Activated CD8-positive, alpha-beta T cell treated with anti-CD3 and anti-CD28 coated beads for 36 hours (primary cell): ENCODE measurements around the gene CTDSPL2. TPM values are rescaled to one million over a fixed set of nuclear protein-coding genes. Genes with fewer than 3 reads are reported as not detected.
A peak's percentile ranks its signal among the peaks of the same experiment; 100 is the strongest.

ENCODE experiments used
- ATAC-seq: fragments of 200-7000 bp; cut with Tn5 transposase; one replicate; pipeline ENCODE4 v1.10.0; 2021; ENCODE audit warnings: mild to moderate bottlenecking, moderate library complexity
- CTCF ChIA-PET: fragments of 350-600 bp; sonication (Branson Sonifier 250); formaldehyde crosslinking; loops from one replicate; lab custom pipeline; 2021; ENCODE audit warnings: antibody characterized with exemption; lab: Charles Lee
- POLR2A ChIA-PET: fragments of 350-600 bp; sonication (Branson Sonifier 250); formaldehyde crosslinking; loops from one replicate; lab custom pipeline; 2021; ENCODE audit warnings: antibody characterized with exemption; lab: Charles Lee
- DNase-seq: peaks from one replicate; pipeline ENCODE4 v3.0.0-alpha.2; 2020
- H3K27ac Mint-ChIP-seq: one replicate; pipeline ENCODE4 v1.8.0; 2021; ENCODE audit warnings: mild to moderate bottlenecking, mixed read lengths
- H3K27me3 Mint-ChIP-seq: one replicate; pipeline ENCODE4 v1.8.0; 2021; ENCODE audit warnings: mixed read lengths
- H3K36me3 Mint-ChIP-seq: one replicate; pipeline ENCODE4 v1.8.0; 2021; ENCODE audit warnings: low read depth, mixed read lengths
- H3K4me1 Mint-ChIP-seq: one replicate; pipeline ENCODE4 v1.8.0; 2021; ENCODE audit warnings: low read depth, mixed read lengths
- H3K4me3 Mint-ChIP-seq: one replicate; pipeline ENCODE4 v1.8.0; 2021; ENCODE audit warnings: mild to moderate bottlenecking, moderate library complexity, mixed read lengths
- H3K9me3 Mint-ChIP-seq: one replicate; pipeline ENCODE4 v1.8.0; 2021; ENCODE audit warnings: mixed read lengths
- intact Hi-C: fragments of 100-400 bp; cut with micrococcal nuclease; formaldehyde crosslinking; loops from one replicate; pipeline ENCODE4 v1.10.0; 2022
- total RNA-seq, 2 experiments: library from RNA; stranded (reverse); gene quantifications; one replicate each; pipeline ENCODE4 v1.2.3, GENCODE V29; 2021
- TF ChIP-seq, protein P1 (sequence below): fragments of 200-600 bp; IDR thresholded peaks from one replicate; pipeline ENCODE4 v1.8.0; 2022; ENCODE audit warnings: antibody characterized with exemption, mild to moderate bottlenecking

CTDSPL2 gene
- total RNA-seq, result 10 to 100 TPM; 74.3 to 75.1 TPM

- ChIA-PET CTCF (interaction anchor here (0.7 to 2.2 kb wide), 13 partner anchors 17 to 235 kb away, joined by 3 to 16 read pairs (median 3); no protein-coding TSS in a partner anchor), POLR2A (interaction anchor here (0.5 to 3.4 kb wide), 25 partner anchors 9 to 1099 kb away, joined by 3 to 14 read pairs (median 3); partner anchors contain the start of genes B2M, EIF3J and PATL2)
- intact Hi-C loops, result loop anchor here (5.0 to 10.0 kb wide), 3 partner anchors 58 to 122 kb away; partner anchors contain the start of gene EIF3J
- H3K9me3 Mint-ChIP-seq, result no peaks in the 10 kb centered on the region
- peaks cover 33% of the 10 kb centered on the region for H3K4me1 Mint-ChIP-seq
- H3K36me3 Mint-ChIP-seq, result peaks cover 25% of the 10 kb centered on the region
- no peaks in the 10 kb centered on the region for H3K27me3 Mint-ChIP-seq
- peak within 1 kb of the TSS; percentile 94 for H3K4me3 Mint-ChIP-seq
- peak within 1 kb of the TSS; percentile 98 for H3K27ac Mint-ChIP-seq
- ATAC-seq, result peak; percentile 98
- peak; percentile 96 for DNase-seq
- TF ChIP-seq, protein P1, sequence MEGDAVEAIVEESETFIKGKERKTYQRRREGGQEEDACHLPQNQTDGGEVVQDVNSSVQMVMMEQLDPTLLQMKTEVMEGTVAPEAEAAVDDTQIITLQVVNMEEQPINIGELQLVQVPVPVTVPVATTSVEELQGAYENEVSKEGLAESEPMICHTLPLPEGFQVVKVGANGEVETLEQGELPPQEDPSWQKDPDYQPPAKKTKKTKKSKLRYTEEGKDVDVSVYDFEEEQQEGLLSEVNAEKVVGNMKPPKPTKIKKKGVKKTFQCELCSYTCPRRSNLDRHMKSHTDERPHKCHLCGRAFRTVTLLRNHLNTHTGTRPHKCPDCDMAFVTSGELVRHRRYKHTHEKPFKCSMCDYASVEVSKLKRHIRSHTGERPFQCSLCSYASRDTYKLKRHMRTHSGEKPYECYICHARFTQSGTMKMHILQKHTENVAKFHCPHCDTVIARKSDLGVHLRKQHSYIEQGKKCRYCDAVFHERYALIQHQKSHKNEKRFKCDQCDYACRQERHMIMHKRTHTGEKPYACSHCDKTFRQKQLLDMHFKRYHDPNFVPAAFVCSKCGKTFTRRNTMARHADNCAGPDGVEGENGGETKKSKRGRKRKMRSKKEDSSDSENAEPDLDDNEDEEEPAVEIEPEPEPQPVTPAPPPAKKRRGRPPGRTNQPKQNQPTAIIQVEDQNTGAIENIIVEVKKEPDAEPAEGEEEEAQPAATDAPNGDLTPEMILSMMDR, result no peak
These were observed at the start of gene CTDSPL2 for GRCh38 chr15:44426975-44427755. CTDSPL2 (plus strand) TSS chr15:44427629; CDS start chr15:44459015, 31,386 bp downstream.

DNA sequence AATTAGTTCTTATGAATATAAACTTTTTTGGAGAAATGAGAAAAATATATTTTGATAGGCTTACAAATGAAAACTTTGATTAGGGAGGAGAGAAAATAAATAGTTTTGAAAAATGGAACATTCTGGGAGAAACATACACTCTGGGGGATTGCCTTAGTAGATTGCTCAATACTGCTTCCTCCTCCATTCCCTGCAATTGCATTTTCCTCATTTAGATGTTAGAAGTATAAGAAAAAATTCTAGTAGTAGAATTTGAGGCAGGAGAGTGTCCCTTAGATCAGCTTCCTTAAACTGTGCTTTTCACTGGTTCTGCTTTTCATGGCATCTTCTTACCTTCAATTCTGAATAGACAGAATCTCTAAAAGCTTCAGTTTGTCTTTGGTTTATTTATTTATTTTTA, 46.2 kb upstream of the CTDSPL2 start:
- Mint-ChIP-seq H3K27ac (no peak overlapping the region), H3K36me3 (peaks cover 13% of the 10 kb centered on the region), H3K9me3 (no peaks in the 10 kb centered on the region), H3K27me3 (no peaks in the 10 kb centered on the region), H3K4me3 (no peak overlapping the region), H3K4me1 (peaks cover 10% of the 10 kb centered on the region)
- no peak for DNase-seq
- TF ChIP-seq, protein P1, result no peak
- no peak for ATAC-seq
- CTCF ChIA-PET, result no interaction called here
- POLR2A ChIA-PET, result no interaction called here
- intact Hi-C loops, result no loop called here

DNA sequence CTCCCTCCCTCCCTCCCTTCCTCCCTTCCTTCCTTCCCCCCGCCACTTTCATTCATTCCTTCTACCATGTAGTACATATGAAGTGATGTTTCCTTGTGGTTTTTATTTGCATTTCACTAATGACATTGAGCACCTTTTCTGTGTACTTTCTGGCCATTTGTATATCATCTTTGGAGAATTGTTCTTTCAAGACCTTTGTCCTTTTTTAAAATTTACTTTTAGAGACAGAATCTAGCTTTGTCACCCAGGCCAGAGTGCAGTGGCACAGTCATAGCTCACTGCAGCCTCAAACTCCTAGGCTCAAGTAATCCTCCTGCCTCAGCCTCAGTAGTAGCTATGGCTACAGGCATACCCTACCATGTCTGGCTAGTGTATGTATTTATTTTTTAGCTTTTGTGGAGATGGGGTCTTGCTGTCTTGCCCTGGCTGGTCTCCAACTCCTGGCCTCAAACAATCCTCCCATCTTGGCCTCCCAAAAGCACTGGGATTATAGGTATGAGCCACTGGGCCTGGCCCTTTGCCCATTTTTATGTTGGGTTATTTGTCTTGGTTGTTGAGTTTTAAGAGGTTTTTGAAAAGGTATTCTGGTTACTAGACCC, 42.0 kb upstream of the CTDSPL2 start:
- TF ChIP-seq, protein P1, result no peak
- no peaks in the 10 kb centered on the region for H3K9me3 Mint-ChIP-seq
- peaks cover 10% of the 10 kb centered on the region for H3K4me1 Mint-ChIP-seq
- H3K27me3 Mint-ChIP-seq, result no peaks in the 10 kb centered on the region
- no peak for ATAC-seq
- H3K36me3 Mint-ChIP-seq, result peaks cover 15% of the 10 kb centered on the region
- peak overlapping the region; percentile 30 for H3K27ac Mint-ChIP-seq
- ChIA-PET POLR2A (no interaction called here), CTCF (interaction anchor here (1.1 kb wide), 1 partner anchor 61 kb away, joined by 3 read pairs; no protein-coding TSS in a partner anchor)
- no peak overlapping the region for H3K4me3 Mint-ChIP-seq
- no peak for DNase-seq
- intact Hi-C loops, result no loop called here

GRCh38 chr15:44394062-44394461, 33.4 kb upstream of the CTDSPL2 start:
- Mint-ChIP-seq H3K9me3 (no peaks in the 10 kb centered on the region), H3K4me1 (peaks cover 5% of the 10 kb centered on the region), H3K36me3 (no peaks in the 10 kb centered on the region), H3K27me3 (no peaks in the 10 kb centered on the region), H3K27ac (no peak overlapping the region), H3K4me3 (no peak overlapping the region)
- TF ChIP-seq, protein P1, result no peak
- ATAC-seq (no peak), DNase-seq (no peak)
- intact Hi-C loops, result no loop called here
- ChIA-PET POLR2A (interaction anchor here (0.9 kb wide), 1 partner anchor 34 kb away, joined by 3 read pairs; the partner anchor contains the start of gene CTDSPL2), CTCF (no interaction called here)
